Tibial nerve (tissue), 4 donors: ENCODE data around the gene PPT2.

Experiments used
- EP300 ChIP-seq, 2 donors: sonication (generic); formaldehyde crosslinking; IDR thresholded peaks; one replicate each; pipeline ENCODE4 v1.6.1; 2017; ENCODE audit warnings: antibody characterized with exemption in 2 of 2, mild to moderate bottlenecking in 1 of 2
- POLR2A ChIP-seq, 2 donors: fragments of 450-650 bp; IDR thresholded peaks; one replicate each; pipeline ENCODE4 v1.6.1; 2017; ENCODE audit warnings: antibody characterized with exemption in 2 of 2, mild to moderate bottlenecking in 2 of 2, moderate library complexity in 2 of 2
- TF ChIP-seq, protein P1 (sequence below), 5 experiments: fragments of 200-600 bp in 3 of 5; fragments of 450-650 bp in 2 of 5; sonication (generic) in 3 of 5; IDR thresholded peaks; one replicate each; pipeline ENCODE4 v1.5.1; 2016 to 2019; ENCODE audit warnings: antibody characterized with exemption in 5 of 5, mild to moderate bottlenecking in 3 of 5, moderate library complexity in 2 of 5

DNA sequence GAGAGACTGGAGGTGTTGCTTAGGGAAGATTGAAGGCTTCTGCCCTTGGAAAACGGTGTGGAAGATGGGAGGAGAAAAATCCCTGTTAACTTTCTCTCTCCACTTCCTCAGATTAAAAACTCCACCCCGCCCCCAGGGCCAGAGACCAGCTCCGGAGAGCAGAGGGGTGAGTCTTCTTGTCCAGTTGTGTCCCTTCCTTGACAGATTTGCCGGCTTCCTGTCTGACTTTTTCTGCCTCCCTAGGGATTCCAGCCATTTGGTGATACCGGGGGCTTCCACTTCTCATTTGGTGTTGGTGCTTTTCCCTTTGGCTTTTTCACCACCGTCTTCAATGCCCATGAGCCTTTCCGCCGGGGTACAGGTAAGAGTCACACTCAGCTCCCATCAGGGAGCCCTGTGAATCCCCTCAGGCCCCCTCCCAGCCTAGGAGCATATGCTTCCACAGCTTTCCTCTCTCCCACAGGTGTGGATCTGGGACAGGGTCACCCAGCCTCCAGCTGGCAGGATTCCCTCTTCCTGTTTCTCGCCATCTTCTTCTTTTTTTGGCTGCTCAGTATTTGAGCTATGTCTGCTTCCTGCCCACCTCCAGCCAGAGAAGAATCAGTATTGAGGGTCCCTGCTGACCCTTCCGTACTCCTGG is 25.9 kb downstream of the PPT2 start:
- TF ChIP-seq EP300 (IDR thresholded peaks at IDR 0.05) (no peak), POLR2A (IDR thresholded peaks at IDR 0.05) (no peak)
- TF ChIP-seq, protein P1, sequence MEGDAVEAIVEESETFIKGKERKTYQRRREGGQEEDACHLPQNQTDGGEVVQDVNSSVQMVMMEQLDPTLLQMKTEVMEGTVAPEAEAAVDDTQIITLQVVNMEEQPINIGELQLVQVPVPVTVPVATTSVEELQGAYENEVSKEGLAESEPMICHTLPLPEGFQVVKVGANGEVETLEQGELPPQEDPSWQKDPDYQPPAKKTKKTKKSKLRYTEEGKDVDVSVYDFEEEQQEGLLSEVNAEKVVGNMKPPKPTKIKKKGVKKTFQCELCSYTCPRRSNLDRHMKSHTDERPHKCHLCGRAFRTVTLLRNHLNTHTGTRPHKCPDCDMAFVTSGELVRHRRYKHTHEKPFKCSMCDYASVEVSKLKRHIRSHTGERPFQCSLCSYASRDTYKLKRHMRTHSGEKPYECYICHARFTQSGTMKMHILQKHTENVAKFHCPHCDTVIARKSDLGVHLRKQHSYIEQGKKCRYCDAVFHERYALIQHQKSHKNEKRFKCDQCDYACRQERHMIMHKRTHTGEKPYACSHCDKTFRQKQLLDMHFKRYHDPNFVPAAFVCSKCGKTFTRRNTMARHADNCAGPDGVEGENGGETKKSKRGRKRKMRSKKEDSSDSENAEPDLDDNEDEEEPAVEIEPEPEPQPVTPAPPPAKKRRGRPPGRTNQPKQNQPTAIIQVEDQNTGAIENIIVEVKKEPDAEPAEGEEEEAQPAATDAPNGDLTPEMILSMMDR (IDR thresholded peaks at IDR 0.05): no peak
